Stimulated activated memory B cell treated with anti-CD40 and anti-IgM and Interleukin-4, amounts not matched to agents 10 μg/mL and 1 μg/mL and 100 μg/mL, for 72 hours (primary cell): ENCODE data around the gene DDX49.

Experiments
- ATAC-seq: fragments of 150-1000 bp; cut with Tn5 transposase; 2 replicates; pipeline ENCODE4 v1.10.0; 2021
- H3K27ac Mint-ChIP-seq: one replicate; pipeline ENCODE4 v1.8.0; 2022; ENCODE audit warnings: mild to moderate bottlenecking, mixed read lengths
- H3K27me3 Mint-ChIP-seq: one replicate; pipeline ENCODE4 v1.8.0; 2022; ENCODE audit warnings: mixed read lengths
- H3K36me3 Mint-ChIP-seq: one replicate; pipeline ENCODE4 v1.8.0; 2022; ENCODE audit warnings: mixed read lengths
- H3K4me1 Mint-ChIP-seq: one replicate; pipeline ENCODE4 v1.8.0; 2022; ENCODE audit warnings: mixed read lengths
- H3K4me3 Mint-ChIP-seq: one replicate; pipeline ENCODE4 v1.8.0; 2022; ENCODE audit warnings: mild to moderate bottlenecking, moderate library complexity, mixed read lengths
- H3K9me3 Mint-ChIP-seq: one replicate; pipeline ENCODE4 v1.8.0; 2022; ENCODE audit warnings: mixed read lengths

DDX49 gene

GRCh38 chr19:18961767-18962620 lies 42.5 kb downstream of the DDX49 start:
- Mint-ChIP-seq H3K4me1 (peaks cover 14% of the 10 kb centered on the region), H3K4me3 (no peak overlapping the region), H3K9me3 (no peaks in the 10 kb centered on the region), H3K36me3 (no peaks in the 10 kb centered on the region), H3K27ac (no peak overlapping the region), H3K27me3 (peaks cover 26% of the 10 kb centered on the region)
- no peak for ATAC-seq

GRCh38 chr19:18964121-18964520 lies 44.6 kb downstream of the DDX49 start:
- ATAC-seq, result no peak
- H3K4me1 Mint-ChIP-seq, result peaks cover 14% of the 10 kb centered on the region
- H3K4me3 Mint-ChIP-seq, result no peak overlapping the region
- H3K27me3 Mint-ChIP-seq, result peaks cover 36% of the 10 kb centered on the region
- no peaks in the 10 kb centered on the region for H3K36me3 Mint-ChIP-seq
- no peak overlapping the region for H3K27ac Mint-ChIP-seq
- H3K9me3 Mint-ChIP-seq, result no peaks in the 10 kb centered on the region

DNA sequence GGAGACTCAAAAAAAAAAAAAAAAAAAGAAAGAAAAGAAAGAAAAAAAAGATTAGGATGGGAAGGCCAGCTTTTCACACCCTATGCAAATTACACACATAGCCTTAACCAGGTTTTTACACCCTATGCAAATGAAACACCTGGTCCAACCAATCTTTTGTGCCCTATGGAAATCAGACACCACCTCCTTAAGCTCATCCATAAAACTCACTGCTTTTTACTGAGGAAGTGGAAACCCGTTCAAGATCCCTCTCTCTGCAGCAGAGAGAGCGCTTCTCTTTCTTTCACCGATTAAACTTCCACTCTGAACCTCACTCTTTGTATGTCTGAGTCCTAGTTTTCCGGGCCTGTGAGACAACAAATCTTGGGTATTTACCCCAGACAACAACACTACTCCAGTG lies 46.8 kb downstream of the DDX49 start:
- no peak for ATAC-seq
- Mint-ChIP-seq H3K9me3 (no peaks in the 10 kb centered on the region), H3K27ac (no peak overlapping the region), H3K27me3 (peaks cover 45% of the 10 kb centered on the region), H3K4me3 (no peak overlapping the region), H3K36me3 (no peaks in the 10 kb centered on the region), H3K4me1 (peaks cover 12% of the 10 kb centered on the region)

GRCh38 chr19:18967358-18968146 lies 48.0 kb downstream of the DDX49 start:
- H3K4me3 Mint-ChIP-seq, result no peak overlapping the region

GRCh38 chr19:18969931-18970659 lies 50.6 kb downstream of the DDX49 start:
- no peaks in the 10 kb centered on the region for H3K36me3 Mint-ChIP-seq
- peaks cover 33% of the 10 kb centered on the region for H3K27me3 Mint-ChIP-seq
- H3K4me3 Mint-ChIP-seq, result no peak overlapping the region
- H3K4me1 Mint-ChIP-seq, result no peaks in the 10 kb centered on the region
- H3K9me3 Mint-ChIP-seq, result no peaks in the 10 kb centered on the region
- no peak overlapping the region for H3K27ac Mint-ChIP-seq
- ATAC-seq, result no peak

More at GRCh38 chr19:18967358-18968146, 48.0 kb downstream of the DDX49 start:
- no peaks in the 10 kb centered on the region for H3K36me3 Mint-ChIP-seq
- H3K27ac Mint-ChIP-seq, result no peak overlapping the region
- H3K27me3 Mint-ChIP-seq, result peaks cover 33% of the 10 kb centered on the region
- no peak for ATAC-seq
- H3K9me3 Mint-ChIP-seq, result no peaks in the 10 kb centered on the region
- no peaks in the 10 kb centered on the region for H3K4me1 Mint-ChIP-seq

DNA sequence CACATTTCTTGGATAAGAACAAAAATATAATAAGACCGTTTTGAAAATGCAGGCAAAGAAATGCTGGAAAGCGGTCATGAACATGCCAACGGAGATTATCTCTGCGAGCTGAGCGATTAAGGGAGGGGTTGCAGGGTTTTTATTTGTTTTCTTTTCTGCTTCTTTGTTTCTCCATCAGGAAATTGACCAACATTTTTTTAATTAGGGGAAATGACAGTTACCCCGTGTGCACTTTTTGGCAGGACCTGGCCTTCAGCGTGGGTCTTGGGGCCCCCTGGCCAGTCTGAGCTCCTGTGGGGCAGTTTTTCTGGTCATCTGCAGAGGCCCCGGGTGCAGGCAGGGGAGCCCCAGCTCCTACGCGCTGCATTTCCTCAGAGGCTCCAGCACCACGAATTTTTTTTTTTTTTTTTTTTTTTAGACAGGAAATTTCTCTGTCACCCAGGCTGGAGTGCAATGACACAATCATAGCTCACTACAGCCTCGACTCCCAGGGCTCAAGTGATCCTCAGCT lies 52.8 kb downstream of the DDX49 start:
- Mint-ChIP-seq H3K4me3 (no peak overlapping the region), H3K4me1 (no peaks in the 10 kb centered on the region), H3K36me3 (no peaks in the 10 kb centered on the region), H3K27ac (no peak overlapping the region), H3K27me3 (peaks cover 33% of the 10 kb centered on the region), H3K9me3 (no peaks in the 10 kb centered on the region)
- no peak for ATAC-seq

DNA sequence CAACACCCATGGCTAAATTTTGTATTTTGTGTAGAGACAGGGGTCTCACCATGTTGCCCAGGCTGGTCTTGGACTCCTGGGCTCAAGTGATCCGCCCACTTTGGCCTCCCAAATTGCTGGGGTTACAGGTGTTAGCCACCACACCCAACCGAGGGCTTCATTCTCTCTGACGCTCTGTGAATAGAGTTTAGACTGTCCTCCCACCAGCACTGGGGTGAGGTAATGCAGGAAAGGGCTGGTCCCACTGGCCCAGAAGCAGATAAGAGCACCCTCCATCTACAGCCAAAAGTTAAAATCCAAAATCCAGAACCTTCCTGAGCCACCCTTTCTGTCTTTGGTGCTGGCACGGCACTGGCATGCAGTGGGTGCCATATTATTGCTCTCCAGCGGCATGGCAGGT lies 53.3 kb downstream of the DDX49 start:
- peaks cover 33% of the 10 kb centered on the region for H3K27me3 Mint-ChIP-seq
- no peak overlapping the region for H3K4me3 Mint-ChIP-seq
- no peaks in the 10 kb centered on the region for H3K4me1 Mint-ChIP-seq
- no peaks in the 10 kb centered on the region for H3K36me3 Mint-ChIP-seq
- no peak overlapping the region for H3K27ac Mint-ChIP-seq
- ATAC-seq, result no peak
- H3K9me3 Mint-ChIP-seq, result no peaks in the 10 kb centered on the region

GRCh38 chr19:18975011-18975410 lies 55.5 kb downstream of the DDX49 start:
- Mint-ChIP-seq H3K4me3 (no peak overlapping the region), H3K36me3 (no peaks in the 10 kb centered on the region), H3K27ac (no peak overlapping the region), H3K9me3 (no peaks in the 10 kb centered on the region), H3K4me1 (no peaks in the 10 kb centered on the region), H3K27me3 (peaks cover 20% of the 10 kb centered on the region)
- no peak for ATAC-seq

GRCh38 chr19:18975869-18976268 lies 56.4 kb downstream of the DDX49 start:
- H3K4me3 Mint-ChIP-seq, result no peak overlapping the region
- ATAC-seq, result no peak
- no peaks in the 10 kb centered on the region for H3K4me1 Mint-ChIP-seq
- H3K9me3 Mint-ChIP-seq, result no peaks in the 10 kb centered on the region
- H3K27ac Mint-ChIP-seq, result no peak overlapping the region
- peaks cover 20% of the 10 kb centered on the region for H3K27me3 Mint-ChIP-seq
- H3K36me3 Mint-ChIP-seq, result no peaks in the 10 kb centered on the region
